B cell (primary cell): Measurements from ENCODE around the gene ETS1. TPM values are rescaled to one million over a fixed set of nuclear protein-coding genes. Genes with fewer than 3 reads are reported as not detected.
A peak's percentile ranks its signal among the peaks of the same experiment; 100 is the strongest.

Source experiments
- ATAC-seq: fragments of 200-7000 bp; cut with Tn5 transposase; one replicate; pipeline ENCODE4 v1.10.0; 2021; ENCODE audit warnings: low read depth, mild to moderate bottlenecking, moderate number of reproducible peaks, moderate library complexity
- CTCF ChIA-PET: fragments of 350-600 bp; sonication (Branson Sonifier 250); formaldehyde crosslinking; loops from one replicate; lab custom pipeline; 2021; ENCODE audit warnings: antibody characterized with exemption, inconsistent platforms; lab: Charles Lee
- POLR2A ChIA-PET: fragments of 350-600 bp; sonication (Branson Sonifier 250); formaldehyde crosslinking; loops from one replicate; lab custom pipeline; 2021; ENCODE audit warnings: antibody characterized with exemption; lab: Charles Lee
- DNase-seq: peaks from one replicate; pipeline ENCODE4 v3.0.0; 2013
- H2AFZ ChIP-seq: 2 replicates; pipeline ENCODE4 v1.6.1; 2012; ENCODE audit warnings: mild to moderate bottlenecking, low read depth, low read length; ENCODE audit not compliant: insufficient read depth, poor library complexity, severe bottlenecking
- H3K27ac ChIP-seq, 2 donors: 1 replicate in 1 of 2; 2 replicates in 1 of 2; pipeline ENCODE4 v1.5.1; 2012 to 2013; ENCODE audit warnings: low read length in 2 of 2, mild to moderate bottlenecking in 2 of 2, moderate library complexity in 1 of 2
- H3K27me3 ChIP-seq, 4 experiments: fragments of 200-600 bp in 1 of 4; sonication (generic) in 1 of 4; replicated peaks in 1 of 4; 1 replicate in 2 of 4; 2 replicates in 2 of 4; pipeline versions ENCODE4 v1.6.1 to v1.7.0; 2013 to 2016; ENCODE audit warnings: low read length in 3 of 4, mild to moderate bottlenecking in 2 of 4, mixed read lengths in 1 of 4, moderate library complexity in 1 of 4; ENCODE audit not compliant: insufficient read depth in 4 of 4, control insufficient read depth in 3 of 4; ENCODE audit errors: control extremely low read depth in 1 of 4
- H3K36me3 ChIP-seq, 2 experiments: replicated peaks in 1 of 2; 1 replicate in 1 of 2; 2 replicates in 1 of 2; pipeline versions ENCODE4 v1.6.1 to v1.7.1; 2013; ENCODE audit warnings: low read length in 1 of 2; ENCODE audit not compliant: insufficient read depth in 2 of 2, control insufficient read depth in 1 of 2; ENCODE audit errors: control extremely low read depth in 1 of 2, extremely low read depth in 1 of 2
- H3K4me1 ChIP-seq, 2 donors: fragments of 200-600 bp in 1 of 2; sonication (generic) in 1 of 2; 1 replicate in 1 of 2; 2 replicates in 1 of 2; pipeline versions ENCODE4 v1.5.1 to v1.6.1; 2013 to 2017; ENCODE audit warnings: low read length in 2 of 2; ENCODE audit not compliant: control insufficient read depth in 2 of 2, insufficient read depth in 2 of 2
- H3K4me2 ChIP-seq: replicated peaks from 2 replicates; pipeline ENCODE3; 2012; ENCODE audit warnings: mild to moderate bottlenecking, low read depth, low read length; ENCODE audit not compliant: poor library complexity, severe bottlenecking
- H3K4me3 ChIP-seq, 5 experiments: fragments of 200-600 bp in 1 of 5; sonication (generic) in 1 of 5; 1 replicate in 3 of 5; 2 replicates in 2 of 5; pipeline versions ENCODE4 v1.5.1 to v1.7.0; 2011 to 2016; ENCODE audit warnings: low read length in 4 of 5, mild to moderate bottlenecking in 4 of 5, low read depth in 2 of 5, control low read depth in 1 of 5, moderate library complexity in 1 of 5; ENCODE audit not compliant: insufficient read depth in 1 of 5; ENCODE audit errors: control extremely low read depth in 1 of 5, extremely low read depth in 1 of 5
- H3K79me2 ChIP-seq: fragments of 200-600 bp; sonication (generic); one replicate; pipeline ENCODE4 v1.6.0; 2016; ENCODE audit warnings: low read length; ENCODE audit not compliant: control insufficient read depth, insufficient read depth
- H3K9ac ChIP-seq: fragments of 200-600 bp; sonication (generic); 2 replicates; pipeline ENCODE4 v1.6.1; 2017; ENCODE audit warnings: mild to moderate bottlenecking, low read length, moderate library complexity
- H3K9me3 ChIP-seq, 3 donors: one replicate each; pipeline versions ENCODE4 v1.6.1 to v1.7.1; 2013; ENCODE audit warnings: low read length in 2 of 3; ENCODE audit not compliant: control insufficient read depth in 2 of 3, insufficient read depth in 1 of 3; ENCODE audit errors: control extremely low read depth in 1 of 3
- H4K20me1 ChIP-seq: 2 replicates; pipeline ENCODE4 v1.6.0; 2012; ENCODE audit warnings: mild to moderate bottlenecking, low read length; ENCODE audit not compliant: insufficient read depth, control insufficient read depth, poor library complexity, severe bottlenecking
- H3K27ac Mint-ChIP-seq: one replicate; pipeline ENCODE4 v1.8.0; 2021; ENCODE audit warnings: mixed read lengths
- H3K27me3 Mint-ChIP-seq: one replicate; pipeline ENCODE4 v1.8.0; 2021; ENCODE audit warnings: mixed read lengths
- H3K4me1 Mint-ChIP-seq: one replicate; pipeline ENCODE4 v1.8.0; 2021; ENCODE audit warnings: mixed read lengths
- H3K4me3 Mint-ChIP-seq: one replicate; pipeline ENCODE4 v1.8.0; 2021; ENCODE audit warnings: mixed read lengths
- H3K9me3 Mint-ChIP-seq: one replicate; pipeline ENCODE4 v1.8.0; 2022; ENCODE audit warnings: mixed read lengths; ENCODE audit not compliant: insufficient read depth
- EZH2 ChIP-seq: IDR thresholded peaks from 2 replicates; pipeline ENCODE4 v1.6.1; 2012; ENCODE audit warnings: borderline replicate concordance, low read depth, mild to moderate bottlenecking, moderate library complexity, low read length; ENCODE audit not compliant: insufficient read depth, poor library complexity, severe bottlenecking
- WGBS: methylation state at CpG from one replicate; pipeline ENCODE4 v1.1.5; 2013; ENCODE audit warnings: missing lambda C conversion rate; ENCODE audit not compliant: insufficient coverage; 5-methylcytosine and 5-hydroxymethylcytosine counted together
- intact Hi-C: fragments of 100-400 bp; cut with micrococcal nuclease; formaldehyde crosslinking; loops from one replicate; pipeline ENCODE4 v1.10.0; 2022
- polyA plus RNA-seq: library from polyadenylated mRNA; depleted of rRNA; stranded (reverse); fragments of >200 nt; gene quantifications from 2 replicates; pipeline ENCODE4 v1.2.3, GENCODE V29; 2012
- total RNA-seq, 2 donors: library from RNA; stranded (reverse); fragments of 120-200 nt in 1 of 2; gene quantifications; 1 replicate in 1 of 2; 2 replicates in 1 of 2; pipeline versions ENCODE4 v1.2.3 to v1.2.4, GENCODE V29; 2013 to 2022
- TF ChIP-seq, protein P1 (sequence below): fragments of 200-600 bp; IDR thresholded peaks from one replicate; pipeline ENCODE4 v1.8.0; 2022; ENCODE audit warnings: antibody characterized with exemption, mild to moderate bottlenecking

The ETS1 gene
- total and polyA plus RNA-seq, 2 donors (not counting 1 experiment from before 2014, with no cell fraction given) = 115 to 271 TPM

DNA sequence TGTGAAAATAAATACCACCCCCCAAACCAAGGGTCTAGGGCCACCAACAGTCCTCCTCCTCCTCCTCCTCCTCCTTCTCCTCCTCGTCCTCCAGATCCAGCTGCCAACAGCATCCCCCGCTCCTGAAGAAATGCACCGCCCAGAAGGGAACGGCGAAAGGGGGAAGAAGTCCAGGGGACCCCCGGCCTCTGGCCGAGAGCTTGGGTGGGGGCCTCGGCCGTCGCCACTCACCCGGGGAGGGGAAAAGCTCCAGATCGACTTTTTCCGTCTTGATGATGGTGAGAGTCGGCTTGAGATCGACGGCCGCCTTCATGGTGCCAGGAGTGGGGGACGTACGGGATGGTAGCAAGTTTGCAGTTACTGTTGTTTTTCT lies 65.7 kb downstream of the ETS1 start:
- peaks cover 36 to 40% of the 10 kb centered on the region in 2 donors for H3K4me1 ChIP-seq
- peaks cover 67% of the 10 kb centered on the region for H3K79me2 ChIP-seq
- peak overlapping the region; percentile 79 to 98 (median 90) for H3K4me3 ChIP-seq
- H4K20me1 ChIP-seq = peaks cover 42% of the 10 kb centered on the region
- no peak for TF ChIP-seq EZH2
- TF ChIP-seq, protein P1, sequence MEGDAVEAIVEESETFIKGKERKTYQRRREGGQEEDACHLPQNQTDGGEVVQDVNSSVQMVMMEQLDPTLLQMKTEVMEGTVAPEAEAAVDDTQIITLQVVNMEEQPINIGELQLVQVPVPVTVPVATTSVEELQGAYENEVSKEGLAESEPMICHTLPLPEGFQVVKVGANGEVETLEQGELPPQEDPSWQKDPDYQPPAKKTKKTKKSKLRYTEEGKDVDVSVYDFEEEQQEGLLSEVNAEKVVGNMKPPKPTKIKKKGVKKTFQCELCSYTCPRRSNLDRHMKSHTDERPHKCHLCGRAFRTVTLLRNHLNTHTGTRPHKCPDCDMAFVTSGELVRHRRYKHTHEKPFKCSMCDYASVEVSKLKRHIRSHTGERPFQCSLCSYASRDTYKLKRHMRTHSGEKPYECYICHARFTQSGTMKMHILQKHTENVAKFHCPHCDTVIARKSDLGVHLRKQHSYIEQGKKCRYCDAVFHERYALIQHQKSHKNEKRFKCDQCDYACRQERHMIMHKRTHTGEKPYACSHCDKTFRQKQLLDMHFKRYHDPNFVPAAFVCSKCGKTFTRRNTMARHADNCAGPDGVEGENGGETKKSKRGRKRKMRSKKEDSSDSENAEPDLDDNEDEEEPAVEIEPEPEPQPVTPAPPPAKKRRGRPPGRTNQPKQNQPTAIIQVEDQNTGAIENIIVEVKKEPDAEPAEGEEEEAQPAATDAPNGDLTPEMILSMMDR = no peak
- peak overlapping the region; percentile 85 for H3K9ac ChIP-seq
- ChIA-PET CTCF (interaction anchor here (0.9 to 6.4 kb wide), 9 partner anchors 29 to 231 kb away, joined by 3 to 82 read pairs (median 11); no protein-coding TSS in a partner anchor), POLR2A (interaction anchor here (0.6 to 4.8 kb wide), 23 partner anchors 9 to 290 kb away, joined by 3 to 27 read pairs (median 4); no protein-coding TSS in a partner anchor)
- H3K9me3 ChIP-seq = no peaks in the 10 kb centered on the region
- H2AFZ ChIP-seq = peak overlapping the region; percentile 75
- intact Hi-C loops = loop anchor here (1.0 to 2.0 kb wide), 9 partner anchors 30 to 235 kb away; no protein-coding TSS in a partner anchor
- H3K27me3 ChIP-seq = no peaks in the 10 kb centered on the region
- H3K27ac Mint-ChIP-seq = peak overlapping the region; percentile 98
- H3K27ac ChIP-seq = peak overlapping the region; percentile 69 to 82
- peaks cover 0 to 32% of the 10 kb centered on the region in 2 experiments for H3K36me3 ChIP-seq
- H3K27me3 Mint-ChIP-seq = no peaks in the 10 kb centered on the region
- DNase-seq (no peak), ATAC-seq (peak; percentile 8)
- H3K9me3 Mint-ChIP-seq = no peaks in the 10 kb centered on the region
- WGBS = 0% methylated on average over 11 of the region's 19 CpGs
- H3K4me1 Mint-ChIP-seq = peaks cover 63% of the 10 kb centered on the region
- peak overlapping the region; percentile 92 for H3K4me3 Mint-ChIP-seq
- peak overlapping the region; percentile 90 for H3K4me2 ChIP-seq

DNA sequence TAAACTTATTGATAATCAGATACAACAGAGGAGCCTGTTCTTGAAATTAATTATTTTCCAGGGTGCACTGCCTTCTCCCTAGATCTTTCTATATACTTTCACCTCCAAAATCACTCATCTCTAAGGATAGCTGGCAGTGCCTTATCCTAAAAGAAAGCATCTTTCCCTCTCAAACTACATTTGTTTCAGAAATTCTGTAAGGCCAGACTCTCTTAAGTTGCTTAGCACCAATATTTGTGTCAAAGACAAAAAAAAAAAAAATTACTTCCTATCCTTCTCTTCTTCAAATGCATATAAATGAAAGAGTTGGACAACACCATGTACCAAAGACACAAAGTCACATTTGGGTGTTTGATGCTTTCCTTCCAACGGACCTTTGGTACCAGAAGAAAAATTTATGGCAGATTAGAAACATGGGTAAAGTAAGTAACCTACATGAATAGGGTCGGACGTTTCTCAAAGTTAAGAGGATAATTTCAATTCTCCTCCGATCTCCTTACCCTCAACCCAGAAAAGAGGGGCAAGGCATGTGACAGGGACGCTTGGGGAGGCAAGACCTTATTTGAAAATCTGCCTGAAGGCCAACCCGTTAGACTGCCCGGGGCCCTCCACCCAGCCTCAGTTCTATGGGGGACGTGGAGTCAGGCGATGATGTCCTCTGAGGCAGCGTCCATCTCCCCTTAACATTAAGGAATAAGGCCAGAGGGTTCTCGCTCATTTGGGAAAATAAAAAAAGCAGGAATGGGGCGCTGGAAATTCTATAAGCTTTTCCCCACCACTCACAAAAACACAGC lies 66.3 kb downstream of the ETS1 start:
- peaks cover 42 to 45% of the 10 kb centered on the region in 2 donors for H3K4me1 ChIP-seq
- Mint-ChIP-seq H3K27ac (peak overlapping the region; percentile 98), H3K27me3 (no peaks in the 10 kb centered on the region), H3K9me3 (no peaks in the 10 kb centered on the region), H3K4me3 (peak overlapping the region; percentile 92), H3K4me1 (peaks cover 64% of the 10 kb centered on the region)
- ChIA-PET POLR2A (interaction anchor here (0.7 to 4.8 kb wide), 24 partner anchors 8 to 236 kb away, joined by 3 to 29 read pairs (median 4); no protein-coding TSS in a partner anchor), CTCF (interaction anchor here (0.7 to 6.4 kb wide), 19 partner anchors 12 to 310 kb away, joined by 3 to 82 read pairs (median 8); no protein-coding TSS in a partner anchor)
- H3K27ac ChIP-seq = peak overlapping the region; percentile 69 to 82
- H3K27me3 ChIP-seq = no peaks in the 10 kb centered on the region
- WGBS = 0% methylated on average over 3 of the region's 12 CpGs
- peak overlapping the region; percentile 75 for H2AFZ ChIP-seq
- DNase-seq (peak; percentile 34), ATAC-seq (no peak)
- no peak for TF ChIP-seq EZH2
- TF ChIP-seq, protein P1 = peak; percentile 61
- peaks cover 48% of the 10 kb centered on the region for H4K20me1 ChIP-seq
- H3K4me3 ChIP-seq = peak overlapping the region; percentile 79 to 98 (median 90)
- peak overlapping the region; percentile 90 for H3K4me2 ChIP-seq
- peaks cover 73% of the 10 kb centered on the region for H3K79me2 ChIP-seq
- H3K36me3 ChIP-seq = peaks cover 0 to 38% of the 10 kb centered on the region in 2 experiments
- H3K9ac ChIP-seq = peak overlapping the region; percentile 85
- intact Hi-C loops = loop anchor here (2.0 kb wide), 2 partner anchors 50 to 236 kb away; no protein-coding TSS in a partner anchor
- H3K9me3 ChIP-seq = no peaks in the 10 kb centered on the region
